GM19467 (cell line): ENCODE measurements around the gene SCUBE1.

Experiments used
- ATAC-seq: cut with Tn5 transposase; IDR thresholded peaks from one replicate; pipeline ENCODE4 v1.9.1; 2021; ENCODE audit warnings: mild to moderate bottlenecking, moderate library complexity; ENCODE audit not compliant: unreplicated experiment

Gene SCUBE1

DNA sequence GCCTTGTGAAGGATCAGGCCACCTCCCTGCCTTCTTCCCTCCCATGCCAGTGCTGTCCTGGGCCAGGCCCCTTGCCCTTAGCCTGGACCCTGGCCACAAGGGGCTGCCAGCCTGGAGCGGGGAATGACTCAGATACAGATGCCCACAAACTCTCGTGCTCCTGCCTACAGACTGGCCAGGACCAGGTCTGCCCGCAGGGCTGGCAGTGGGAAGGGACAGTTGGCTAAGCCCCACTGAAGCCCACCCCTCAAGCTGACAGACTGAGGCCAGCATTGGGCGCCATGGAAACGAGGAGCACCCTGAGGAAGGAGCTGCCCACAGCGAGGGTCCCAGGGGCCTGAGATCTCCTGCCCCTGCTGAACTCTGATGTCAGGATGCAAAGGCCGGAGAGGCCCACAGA is 14.1 kb downstream of the SCUBE1 start:
- ATAC-seq, result no peak

- ATAC-seq, result no peak
These were observed 16.1 kb downstream of the SCUBE1 start for GRCh38 chr22:43327157-43327438.

- ATAC-seq, result no peak
These were observed 16.6 kb downstream of the SCUBE1 start for GRCh38 chr22:43326331-43327156.

GRCh38 chr22:43325176-43325575 is 18.0 kb downstream of the SCUBE1 start:
- no peak for ATAC-seq

GRCh38 chr22:43320943-43321900 is 21.9 kb downstream of the SCUBE1 start:
- ATAC-seq, result no peak

DNA sequence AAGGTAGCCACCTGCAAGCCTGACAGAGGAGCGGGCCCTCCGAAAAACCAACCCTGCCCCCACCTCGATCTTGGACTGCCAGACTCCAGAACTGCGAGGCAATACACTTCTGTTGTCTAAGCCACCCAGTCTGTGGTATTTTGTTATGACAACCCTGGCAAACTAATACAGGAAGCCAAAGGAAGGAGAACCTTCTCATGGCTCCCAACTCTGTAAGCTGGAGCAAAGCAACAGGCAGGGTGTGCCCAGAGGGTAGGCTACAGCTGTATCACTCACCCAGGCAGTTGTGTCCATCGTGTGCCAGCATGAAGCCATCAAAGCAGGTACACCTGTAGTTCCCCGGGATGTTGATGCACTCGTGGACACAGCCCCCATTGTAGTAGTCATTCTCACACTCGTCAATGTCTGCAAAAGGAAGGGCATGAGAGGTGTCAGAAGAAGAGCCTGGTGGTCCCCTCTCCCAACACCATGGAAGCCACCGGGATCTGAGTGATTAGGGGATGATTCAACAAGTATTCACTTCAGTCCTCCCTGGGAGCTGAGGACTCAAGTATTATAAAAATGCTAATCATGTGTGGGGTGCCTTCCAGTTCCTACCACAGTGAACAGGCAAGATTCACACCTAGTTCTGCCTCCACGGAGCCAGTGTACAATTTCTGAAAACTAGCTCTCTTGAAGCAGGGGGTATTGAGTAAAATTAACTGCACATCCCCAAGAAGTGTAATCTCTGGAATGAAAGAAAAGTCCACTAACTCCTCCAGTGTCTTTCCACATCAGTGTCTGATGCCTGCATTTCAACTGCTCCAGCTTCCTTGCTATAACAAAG is 23.3 kb downstream of the SCUBE1 start:
- no peak for ATAC-seq

DNA sequence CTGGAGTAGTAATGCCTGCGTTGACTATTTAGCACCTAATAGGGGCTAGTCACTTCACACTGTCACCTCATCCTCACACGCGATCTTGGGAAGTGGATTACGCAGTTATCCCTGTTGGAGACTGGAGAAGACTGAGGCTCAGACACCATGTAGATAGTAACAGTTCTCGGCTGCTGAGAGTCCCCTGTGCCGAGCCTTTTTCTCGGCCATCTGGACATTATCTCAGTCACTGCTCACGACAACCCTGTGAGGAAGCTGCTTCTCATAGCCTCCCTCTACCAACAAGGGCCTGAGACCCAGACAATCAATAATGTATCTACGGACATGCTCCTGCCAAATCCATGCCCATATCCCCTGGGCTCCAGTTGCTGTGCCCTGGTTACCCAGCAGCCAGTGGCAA is 25.9 kb downstream of the SCUBE1 start:
- ATAC-seq, result no peak

- no peak for ATAC-seq
These were observed 27.4 kb downstream of the SCUBE1 start for GRCh38 chr22:43315687-43316217.

DNA sequence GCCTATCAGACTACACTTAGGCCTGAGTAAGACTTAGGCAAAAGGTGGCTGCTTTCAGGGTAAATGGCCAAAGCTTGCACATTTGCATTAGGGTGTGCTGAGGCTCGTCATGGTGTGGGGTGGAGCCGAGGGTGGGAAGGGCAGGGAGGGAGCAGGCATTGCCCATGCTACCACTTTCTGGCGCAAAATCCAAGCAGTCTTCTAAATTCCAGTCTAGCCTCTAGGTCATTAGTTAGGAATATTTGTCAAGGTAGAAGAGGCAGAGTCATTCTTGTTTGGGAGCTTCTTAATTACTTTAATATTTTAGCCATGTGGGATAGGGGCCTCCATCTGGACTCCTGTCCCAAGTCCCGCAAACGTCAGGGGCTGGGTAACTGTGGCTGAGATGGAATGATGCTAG is 28.6 kb downstream of the SCUBE1 start:
- no peak for ATAC-seq

- no peak for ATAC-seq
These were observed 29.2 kb downstream of the SCUBE1 start for GRCh38 chr22:43313890-43314474.

- no peak for ATAC-seq
These were observed 29.8 kb downstream of the SCUBE1 start for GRCh38 chr22:43313244-43313889.

GRCh38 chr22:43312608-43313007 is 30.6 kb downstream of the SCUBE1 start:
- no peak for ATAC-seq

GRCh38 chr22:43310798-43311197 is 32.4 kb downstream of the SCUBE1 start:
- ATAC-seq, result no peak

DNA sequence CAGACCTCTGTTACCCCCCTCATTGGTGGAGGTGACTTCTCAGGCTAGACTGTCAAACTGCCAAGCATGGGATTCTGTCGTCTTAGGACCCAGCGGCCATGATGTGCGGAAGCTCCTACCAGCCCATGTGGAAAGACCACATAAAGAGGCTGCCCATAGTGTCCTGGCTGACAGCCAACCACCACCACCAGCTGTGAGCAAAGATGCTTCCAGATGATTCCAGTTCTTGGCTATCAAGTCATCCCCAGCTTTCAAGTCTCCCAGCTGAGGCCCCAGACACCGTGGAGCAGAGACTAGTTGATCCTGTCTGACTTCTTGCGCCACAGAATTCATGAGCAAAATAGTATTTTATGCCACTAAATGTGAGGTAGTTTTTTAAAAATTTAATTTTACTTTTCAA is 32.9 kb downstream of the SCUBE1 start:
- no peak for ATAC-seq

DNA sequence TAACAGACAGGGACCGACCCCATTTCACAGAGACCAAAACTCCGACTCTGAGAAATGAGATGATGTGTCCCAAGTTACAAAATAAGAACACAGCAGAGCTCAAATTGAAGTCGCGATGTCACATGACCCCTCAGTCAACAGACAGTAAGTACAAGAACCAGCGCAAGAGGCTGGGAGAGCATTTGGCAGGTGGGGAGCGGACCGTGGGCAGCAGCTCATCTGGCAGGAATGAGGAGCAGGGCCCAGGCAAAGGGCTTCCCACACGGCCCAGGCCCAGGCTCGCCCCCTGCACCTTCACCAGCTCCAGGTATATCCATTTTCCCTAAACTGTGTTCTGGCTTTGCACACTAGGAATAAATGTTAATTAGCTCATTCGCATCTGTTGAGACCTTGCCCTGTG is 34.3 kb downstream of the SCUBE1 start:
- no peak for ATAC-seq

GRCh38 chr22:43308060-43308830 is 34.9 kb downstream of the SCUBE1 start:
- ATAC-seq, result no peak

- ATAC-seq, result no peak
These were observed 37.4 kb downstream of the SCUBE1 start for GRCh38 chr22:43305806-43306205.

DNA sequence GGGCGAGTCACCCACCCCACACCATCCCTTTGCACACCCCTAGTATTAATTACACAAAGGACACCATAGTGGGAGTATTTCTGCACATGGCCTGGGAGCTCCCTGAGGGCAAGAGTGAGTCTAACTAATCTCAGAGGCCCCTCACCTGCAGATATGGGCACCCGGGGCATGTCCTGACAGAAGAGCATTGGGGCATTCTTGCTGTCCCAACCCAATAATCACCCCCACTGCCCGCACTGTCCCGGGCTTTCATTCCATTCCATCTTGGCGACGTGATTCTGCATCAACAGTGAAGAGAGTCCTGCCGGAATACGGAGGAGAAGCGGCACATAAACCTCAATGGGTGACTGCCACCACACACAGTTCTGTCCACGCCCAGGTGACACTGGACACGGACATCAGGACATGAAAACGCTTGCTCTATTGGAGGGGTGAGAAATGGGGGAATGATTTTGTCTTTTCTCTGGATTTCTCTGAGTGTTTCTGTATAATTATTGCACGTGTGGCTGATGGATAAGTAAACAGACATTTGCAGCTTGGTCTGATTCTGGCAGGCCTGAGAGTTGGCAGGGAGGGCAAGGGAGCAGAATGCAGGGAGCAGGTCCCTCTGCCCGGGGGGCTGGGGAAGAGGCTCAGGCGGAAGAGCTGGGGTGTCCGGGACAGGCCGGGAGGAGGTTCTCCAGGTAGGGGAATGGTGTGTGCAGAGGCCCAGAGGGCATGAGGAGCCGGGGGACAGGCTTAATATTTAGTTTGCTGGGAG is 38.2 kb downstream of the SCUBE1 start:
- no peak for ATAC-seq

GRCh38 chr22:43303751-43304150 is 39.4 kb downstream of the SCUBE1 start:
- no peak for ATAC-seq
